Chondrocyte (in vitro differentiated cells): Measurements from ENCODE around the gene C8B. TPM values are rescaled to one million over a fixed set of nuclear protein-coding genes. Genes with fewer than 3 reads are reported as not detected.

Experiments
- DNase-seq: peaks from one replicate; pipeline ENCODE4 v3.0.0; 2021; ENCODE audit warnings: mixed read lengths, low spot score
- H3K27ac Mint-ChIP-seq: one replicate; pipeline ENCODE4 v1.8.0; 2021; ENCODE audit warnings: mild to moderate bottlenecking, moderate library complexity, mixed read lengths; ENCODE audit not compliant: unreplicated experiment
- H3K27me3 Mint-ChIP-seq: 2 replicates; pipeline ENCODE4 v1.8.0; 2021; ENCODE audit warnings: low read depth, mixed read lengths
- H3K36me3 Mint-ChIP-seq: 2 replicates; pipeline ENCODE4 v1.8.0; 2021; ENCODE audit warnings: low read depth, mixed read lengths
- H3K4me1 Mint-ChIP-seq: 2 replicates; pipeline ENCODE4 v1.8.0; 2021; ENCODE audit warnings: low read depth, mild to moderate bottlenecking, mixed read lengths
- H3K4me3 Mint-ChIP-seq: one replicate; pipeline ENCODE4 v1.8.0; 2021; ENCODE audit warnings: mild to moderate bottlenecking, moderate library complexity, mixed read lengths; ENCODE audit not compliant: unreplicated experiment
- H3K9me3 Mint-ChIP-seq: 2 replicates; pipeline ENCODE4 v1.8.0; 2021; ENCODE audit warnings: low read depth, mixed read lengths
- CTCF ChIP-seq: fragments of 200-600 bp; sonication (generic); IDR thresholded peaks from 2 replicates; pipeline ENCODE4 v1.5.0; 2021; ENCODE audit warnings: antibody characterized with exemption, mild to moderate bottlenecking, moderate library complexity
- total RNA-seq: library from RNA; stranded (reverse); gene quantifications from 3 replicates; pipeline ENCODE4 v1.2.1, GENCODE V29; 2021

Gene C8B
- total RNA-seq, 1 donor from 2014 or later: not detected

GRCh38 chr1:56979986-56980755 is 14.4 kb upstream of the C8B start:
- Mint-ChIP-seq H3K27me3 (peaks cover 13% of the 10 kb centered on the region), H3K4me3 (no peak overlapping the region), H3K4me1 (no peaks in the 10 kb centered on the region), H3K27ac (no peak overlapping the region), H3K36me3 (no peaks in the 10 kb centered on the region), H3K9me3 (no peaks in the 10 kb centered on the region)
- no peak for DNase-seq
- no peak for TF ChIP-seq CTCF

- H3K36me3 Mint-ChIP-seq: no peaks in the 10 kb centered on the region
- H3K4me3 Mint-ChIP-seq: no peak overlapping the region
- H3K9me3 Mint-ChIP-seq: no peaks in the 10 kb centered on the region
- no peak overlapping the region for H3K27ac Mint-ChIP-seq
- peaks cover 12% of the 10 kb centered on the region for H3K27me3 Mint-ChIP-seq
- no peak for TF ChIP-seq CTCF
- no peak for DNase-seq
- no peaks in the 10 kb centered on the region for H3K4me1 Mint-ChIP-seq
Measured at GRCh38 chr1:56978819-56979218, 13.0 kb upstream of the C8B start.

- Mint-ChIP-seq H3K36me3 (no peaks in the 10 kb centered on the region), H3K4me3 (no peak overlapping the region), H3K9me3 (no peaks in the 10 kb centered on the region), H3K27me3 (peaks cover 11% of the 10 kb centered on the region), H3K27ac (no peak overlapping the region), H3K4me1 (no peaks in the 10 kb centered on the region)
- DNase-seq: no peak
- no peak for TF ChIP-seq CTCF
Measured at GRCh38 chr1:56977910-56978309, 12.1 kb upstream of the C8B start.

GRCh38 chr1:56975446-56975845 is 9.6 kb upstream of the C8B start:
- DNase-seq: no peak
- Mint-ChIP-seq H3K36me3 (no peaks in the 10 kb centered on the region), H3K27ac (no peak overlapping the region), H3K4me3 (no peak overlapping the region), H3K27me3 (peaks cover 13% of the 10 kb centered on the region), H3K9me3 (no peaks in the 10 kb centered on the region), H3K4me1 (no peaks in the 10 kb centered on the region)
- TF ChIP-seq CTCF: no peak

- peaks cover 11% of the 10 kb centered on the region for H3K27me3 Mint-ChIP-seq
- no peaks in the 10 kb centered on the region for H3K4me1 Mint-ChIP-seq
- H3K9me3 Mint-ChIP-seq: peaks cover 2% of the 10 kb centered on the region
- no peak overlapping the region for H3K4me3 Mint-ChIP-seq
- no peak for DNase-seq
- no peak for TF ChIP-seq CTCF
- H3K27ac Mint-ChIP-seq: no peak overlapping the region
- H3K36me3 Mint-ChIP-seq: no peaks in the 10 kb centered on the region
Measured at GRCh38 chr1:56973923-56974742, 8.3 kb upstream of the C8B start.
